GM19035 (cell line): Measurements from ENCODE around the gene CUBN.

ENCODE experiments used
- ATAC-seq: cut with Tn5 transposase; IDR thresholded peaks from one replicate; pipeline ENCODE4 v1.9.1; 2021; ENCODE audit not compliant: unreplicated experiment

CUBN gene

GRCh38 chr10:16992611-16993119 is 136.9 kb downstream of the CUBN start:
- ATAC-seq: no peak

- ATAC-seq: no peak
Measured at GRCh38 chr10:16991011-16991410, 138.6 kb downstream of the CUBN start.

GRCh38 chr10:16989826-16990293 is 139.8 kb downstream of the CUBN start:
- ATAC-seq: no peak

GRCh38 chr10:16988900-16989299 is 140.7 kb downstream of the CUBN start:
- ATAC-seq: no peak

GRCh38 chr10:16987976-16988610 is 141.5 kb downstream of the CUBN start:
- ATAC-seq: no peak

GRCh38 chr10:16987206-16987621 is 142.4 kb downstream of the CUBN start:
- no peak for ATAC-seq

GRCh38 chr10:16986406-16987205 is 143.0 kb downstream of the CUBN start:
- no peak for ATAC-seq

GRCh38 chr10:16986082-16986405 is 143.6 kb downstream of the CUBN start:
- ATAC-seq: no peak

- ATAC-seq: no peak
Measured at GRCh38 chr10:16984242-16984641, 145.4 kb downstream of the CUBN start.

GRCh38 chr10:16976803-16977202 is 152.8 kb downstream of the CUBN start:
- no peak for ATAC-seq

GRCh38 chr10:16975188-16975587 is 154.4 kb downstream of the CUBN start:
- no peak for ATAC-seq

GRCh38 chr10:16968416-16969041 is 161.1 kb downstream of the CUBN start:
- ATAC-seq: no peak

- no peak for ATAC-seq
Measured at GRCh38 chr10:16967866-16968415, 161.7 kb downstream of the CUBN start.

GRCh38 chr10:16966991-16967865 is 162.4 kb downstream of the CUBN start:
- no peak for ATAC-seq

- ATAC-seq: no peak
Measured at GRCh38 chr10:16965740-16966447, 163.7 kb downstream of the CUBN start.

GRCh38 chr10:16965344-16965616 is 164.3 kb downstream of the CUBN start:
- ATAC-seq: no peak

GRCh38 chr10:16964576-16965343 is 164.9 kb downstream of the CUBN start:
- no peak for ATAC-seq

- no peak for ATAC-seq
Measured at GRCh38 chr10:16960551-16960950, 169.1 kb downstream of the CUBN start.

- no peak for ATAC-seq
Measured at GRCh38 chr10:16957038-16957437, 172.6 kb downstream of the CUBN start.
